Activated T-helper 17 cell treated with anti-CD3 and anti-CD28 coated beads, Interleukin-2, amount 50 U/mL, for 72 hours (primary cell): ENCODE results near the gene RPS29. TPM values are rescaled to one million over a fixed set of nuclear protein-coding genes. Genes with fewer than 3 reads are reported as not detected.
A peak's percentile ranks its signal among the peaks of the same experiment; 100 is the strongest.

Experiments used
- ATAC-seq: fragments of 150-1000 bp; cut with Tn5 transposase; replicated peaks from 2 replicates; pipeline ENCODE4 v1.10.0; 2021; ENCODE audit warnings: mild to moderate bottlenecking, moderate library complexity
- H3K27ac Mint-ChIP-seq: one replicate; pipeline ENCODE4 v1.8.0; 2022; ENCODE audit warnings: mixed read lengths
- H3K27me3 Mint-ChIP-seq: one replicate; pipeline ENCODE4 v1.8.0; 2022; ENCODE audit warnings: mixed read lengths
- H3K36me3 Mint-ChIP-seq: one replicate; pipeline ENCODE4 v1.8.0; 2022; ENCODE audit warnings: low read depth, mild to moderate bottlenecking, mixed read lengths
- H3K4me1 Mint-ChIP-seq: one replicate; pipeline ENCODE4 v1.8.0; 2022; ENCODE audit warnings: mixed read lengths
- H3K4me3 Mint-ChIP-seq: one replicate; pipeline ENCODE4 v1.8.0; 2022; ENCODE audit warnings: mild to moderate bottlenecking, mixed read lengths
- H3K9me3 Mint-ChIP-seq: one replicate; pipeline ENCODE4 v1.8.0; 2022; ENCODE audit warnings: mixed read lengths
- total RNA-seq, 2 donors: library from RNA; stranded (reverse); gene quantifications; one replicate each; pipeline ENCODE4 v1.2.3, GENCODE V29; 2022

The RPS29 gene
- total RNA-seq, 2 donors from 2014 or later, result 2,187 to 2,396 TPM

GRCh38 chr14:49582113-49582977 is 3.8 kb downstream of the RPS29 start:
- no peak for ATAC-seq
- Mint-ChIP-seq H3K36me3 (peaks cover 95% of the 10 kb centered on the region), H3K4me3 (peak overlapping the region; percentile 95), H3K27ac (peak overlapping the region; percentile 99), H3K27me3 (no peaks in the 10 kb centered on the region), H3K4me1 (peaks cover 45% of the 10 kb centered on the region), H3K9me3 (no peaks in the 10 kb centered on the region)

DNA sequence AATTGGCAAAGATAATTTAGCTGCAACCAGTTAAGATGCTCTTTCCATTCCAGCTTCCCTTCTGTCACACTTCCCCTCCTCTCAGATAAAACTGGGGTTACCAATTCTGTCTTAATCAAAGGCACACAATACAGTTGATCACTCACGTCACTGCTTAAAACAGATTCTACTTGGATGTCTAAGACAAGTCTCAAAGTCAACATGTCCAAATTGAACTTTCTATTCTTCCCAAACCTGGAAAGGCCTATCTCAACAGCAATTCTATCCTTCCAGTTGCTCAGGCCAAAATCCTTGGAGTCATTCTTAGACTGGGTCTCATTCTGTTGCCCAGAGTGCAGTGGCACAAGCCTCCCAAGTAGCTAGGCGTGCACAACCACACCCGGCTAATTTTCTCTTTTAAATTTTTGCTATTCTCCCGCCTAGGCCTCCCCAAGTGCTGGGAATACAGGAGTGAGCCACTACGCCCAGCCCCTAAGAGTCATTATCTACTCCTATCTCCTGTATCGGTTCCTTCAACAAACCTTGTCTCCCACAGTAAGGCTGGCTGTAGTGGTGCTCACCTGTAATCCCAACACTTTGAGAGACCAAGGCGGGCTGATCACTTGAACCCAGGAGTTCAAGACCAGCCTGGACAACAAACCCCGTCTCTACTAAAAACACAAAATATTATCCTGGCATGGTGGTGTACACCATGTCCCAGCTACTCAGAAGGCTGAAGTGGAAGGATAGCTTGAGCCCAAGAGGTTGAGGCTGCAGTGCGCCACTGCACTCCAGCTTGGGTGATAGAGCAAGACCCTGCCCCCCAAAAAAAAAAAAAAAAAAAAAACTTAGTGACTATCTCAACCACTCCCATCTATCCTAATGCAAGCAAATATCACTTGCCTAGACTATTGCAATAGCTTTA is 4.7 kb downstream of the RPS29 start:
- no peak for ATAC-seq
- peaks cover 48% of the 10 kb centered on the region for H3K4me1 Mint-ChIP-seq
- no peaks in the 10 kb centered on the region for H3K27me3 Mint-ChIP-seq
- peak overlapping the region; percentile 95 for H3K4me3 Mint-ChIP-seq
- no peaks in the 10 kb centered on the region for H3K9me3 Mint-ChIP-seq
- peaks cover 98% of the 10 kb centered on the region for H3K36me3 Mint-ChIP-seq
- peak overlapping the region; percentile 99 for H3K27ac Mint-ChIP-seq

DNA sequence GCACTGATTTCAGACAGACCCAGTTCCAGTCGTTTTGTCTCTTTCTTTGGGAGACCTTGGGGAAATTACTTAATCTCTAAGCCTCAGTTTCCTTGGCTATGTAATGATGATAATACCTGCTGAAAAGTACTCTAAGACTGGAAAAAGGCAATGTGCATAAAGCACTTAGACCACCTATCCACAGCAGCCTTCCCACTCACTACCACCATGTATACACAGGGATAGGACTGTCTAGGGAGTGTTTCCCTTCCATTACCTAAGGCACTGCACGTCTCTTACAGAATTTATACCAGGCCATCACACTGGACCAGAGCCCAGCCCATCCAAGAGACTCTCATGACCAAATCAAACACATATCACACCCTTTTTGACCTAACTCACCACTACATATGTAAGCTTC is 6.3 kb downstream of the RPS29 start:
- Mint-ChIP-seq H3K27me3 (no peaks in the 10 kb centered on the region), H3K36me3 (peaks cover 98% of the 10 kb centered on the region), H3K9me3 (no peaks in the 10 kb centered on the region), H3K27ac (peak overlapping the region; percentile 56), H3K4me1 (peaks cover 46% of the 10 kb centered on the region), H3K4me3 (no peak overlapping the region)
- ATAC-seq, result no peak

DNA sequence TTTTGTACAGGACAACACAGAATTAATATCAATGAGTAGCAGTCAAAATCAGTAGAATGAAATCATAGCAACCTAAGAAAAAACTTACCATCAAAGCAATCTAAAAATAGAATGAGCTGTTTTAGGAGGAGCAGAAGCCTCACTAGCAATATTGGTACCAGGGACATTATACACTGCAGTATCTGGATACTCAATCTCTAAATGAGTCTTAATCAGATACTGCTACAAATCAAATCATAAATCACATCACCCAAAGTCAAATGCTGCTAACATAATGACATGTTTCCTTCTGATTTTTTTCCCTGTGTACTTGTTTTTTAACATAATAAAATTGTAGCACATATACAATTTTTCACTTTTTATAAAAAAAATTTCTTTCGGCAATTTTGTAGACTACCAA is 8.0 kb downstream of the RPS29 start:
- ATAC-seq, result peak; percentile 37
- peaks cover 45% of the 10 kb centered on the region for H3K4me1 Mint-ChIP-seq

DNA sequence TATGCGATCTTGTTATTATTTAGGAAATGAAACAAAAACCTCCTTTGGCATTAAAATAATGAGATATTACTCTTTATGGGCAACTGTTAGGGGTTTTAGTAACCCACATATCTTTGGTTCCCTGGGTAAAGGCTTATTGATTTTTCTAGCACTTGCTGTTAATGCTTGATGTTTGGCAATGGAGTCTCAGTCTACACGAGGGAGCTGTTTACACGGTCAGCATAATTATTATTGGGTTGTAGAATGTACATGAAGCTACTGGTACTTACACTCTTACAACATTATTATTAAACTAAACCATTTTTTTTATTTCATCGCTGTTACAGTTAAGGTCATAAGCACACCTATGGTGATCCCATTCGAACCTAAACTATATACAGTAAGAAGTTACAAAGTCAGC is 12.1 kb downstream of the RPS29 start:
- Mint-ChIP-seq H3K9me3 (no peaks in the 10 kb centered on the region), H3K36me3 (peaks cover 70% of the 10 kb centered on the region), H3K4me1 (peaks cover 18% of the 10 kb centered on the region), H3K4me3 (no peak overlapping the region), H3K27me3 (no peaks in the 10 kb centered on the region), H3K27ac (no peak overlapping the region)
- no peak for ATAC-seq

More for the DNA sequence above, 8.0 kb downstream of the RPS29 start:
- Mint-ChIP-seq H3K4me3 (no peak overlapping the region), H3K9me3 (no peaks in the 10 kb centered on the region), H3K27ac (peak overlapping the region; percentile 32), H3K36me3 (peaks cover 98% of the 10 kb centered on the region), H3K27me3 (no peaks in the 10 kb centered on the region)

DNA sequence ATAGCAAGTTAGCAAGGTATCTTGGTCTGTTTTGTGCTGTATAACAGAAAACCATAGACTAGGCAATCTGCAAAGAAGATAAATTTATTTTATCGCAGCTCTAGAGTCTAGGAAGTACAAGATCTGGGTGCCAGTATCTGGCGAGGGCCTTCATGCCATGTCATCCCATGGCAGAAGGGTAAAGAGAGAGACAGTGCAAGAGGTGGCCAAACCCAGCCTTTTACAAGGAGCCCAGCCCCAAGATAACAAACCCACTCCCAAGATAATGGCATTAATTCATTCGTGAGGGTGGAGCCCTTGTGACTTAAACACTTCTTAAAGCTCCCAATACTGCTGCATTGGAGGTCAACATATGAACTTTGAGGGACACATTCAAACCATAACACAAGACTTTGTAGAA is 16.9 kb downstream of the RPS29 start:
- ATAC-seq, result no peak
- Mint-ChIP-seq H3K36me3 (peaks cover 23% of the 10 kb centered on the region), H3K4me1 (no peaks in the 10 kb centered on the region), H3K27me3 (no peaks in the 10 kb centered on the region), H3K4me3 (no peak overlapping the region), H3K9me3 (no peaks in the 10 kb centered on the region), H3K27ac (no peak overlapping the region)

DNA sequence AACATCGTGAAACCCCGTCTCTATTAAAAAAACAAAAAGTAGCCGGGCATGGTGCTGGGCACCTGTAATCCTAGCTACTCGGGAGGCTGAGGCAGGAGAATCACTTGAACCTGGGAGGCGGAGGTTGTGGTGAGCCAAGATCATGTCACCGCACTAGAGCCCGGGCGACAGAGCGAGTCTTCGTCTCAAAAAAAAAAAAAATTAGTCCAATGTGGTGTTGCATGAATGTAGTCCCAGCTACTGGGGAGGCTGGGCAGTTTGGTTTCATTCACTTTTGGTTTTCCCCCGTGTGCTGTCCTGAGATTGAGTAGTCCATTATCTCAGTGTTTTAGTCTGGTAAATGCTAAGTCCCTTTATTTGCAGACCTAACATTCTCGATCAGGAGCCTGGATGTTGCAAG is 19.5 kb downstream of the RPS29 start:
- ATAC-seq, result no peak
- no peaks in the 10 kb centered on the region for H3K4me1 Mint-ChIP-seq
- H3K4me3 Mint-ChIP-seq, result no peak overlapping the region
- H3K36me3 Mint-ChIP-seq, result no peaks in the 10 kb centered on the region
- peaks cover 3% of the 10 kb centered on the region for H3K27me3 Mint-ChIP-seq
- no peaks in the 10 kb centered on the region for H3K9me3 Mint-ChIP-seq
- H3K27ac Mint-ChIP-seq, result no peak overlapping the region

- no peak for ATAC-seq
- H3K36me3 Mint-ChIP-seq, result no peaks in the 10 kb centered on the region
- no peaks in the 10 kb centered on the region for H3K9me3 Mint-ChIP-seq
- no peak overlapping the region for H3K27ac Mint-ChIP-seq
- H3K4me1 Mint-ChIP-seq, result no peaks in the 10 kb centered on the region
- H3K4me3 Mint-ChIP-seq, result no peak overlapping the region
- H3K27me3 Mint-ChIP-seq, result peaks cover 3% of the 10 kb centered on the region
These were observed 26.0 kb downstream of the RPS29 start for GRCh38 chr14:49559979-49560768.

GRCh38 chr14:49553892-49554291 is 32.3 kb downstream of the RPS29 start:
- H3K4me3 Mint-ChIP-seq, result no peak overlapping the region
- ATAC-seq, result no peak
- H3K27me3 Mint-ChIP-seq, result no peaks in the 10 kb centered on the region

GRCh38 chr14:49553106-49553505 is 33.1 kb downstream of the RPS29 start:
- Mint-ChIP-seq H3K9me3 (no peaks in the 10 kb centered on the region), H3K36me3 (no peaks in the 10 kb centered on the region), H3K27ac (no peak overlapping the region), H3K27me3 (no peaks in the 10 kb centered on the region), H3K4me3 (no peak overlapping the region), H3K4me1 (no peaks in the 10 kb centered on the region)
- no peak for ATAC-seq

More at GRCh38 chr14:49553892-49554291, 32.3 kb downstream of the RPS29 start:
- H3K9me3 Mint-ChIP-seq, result no peaks in the 10 kb centered on the region
- no peaks in the 10 kb centered on the region for H3K36me3 Mint-ChIP-seq
- no peak overlapping the region for H3K27ac Mint-ChIP-seq
- H3K4me1 Mint-ChIP-seq, result no peaks in the 10 kb centered on the region

- no peaks in the 10 kb centered on the region for H3K27me3 Mint-ChIP-seq
- H3K27ac Mint-ChIP-seq, result no peak overlapping the region
- no peak for ATAC-seq
- no peaks in the 10 kb centered on the region for H3K9me3 Mint-ChIP-seq
- H3K4me1 Mint-ChIP-seq, result no peaks in the 10 kb centered on the region
- no peaks in the 10 kb centered on the region for H3K36me3 Mint-ChIP-seq
- no peak overlapping the region for H3K4me3 Mint-ChIP-seq
These were observed 34.6 kb downstream of the RPS29 start for GRCh38 chr14:49551569-49551968.

DNA sequence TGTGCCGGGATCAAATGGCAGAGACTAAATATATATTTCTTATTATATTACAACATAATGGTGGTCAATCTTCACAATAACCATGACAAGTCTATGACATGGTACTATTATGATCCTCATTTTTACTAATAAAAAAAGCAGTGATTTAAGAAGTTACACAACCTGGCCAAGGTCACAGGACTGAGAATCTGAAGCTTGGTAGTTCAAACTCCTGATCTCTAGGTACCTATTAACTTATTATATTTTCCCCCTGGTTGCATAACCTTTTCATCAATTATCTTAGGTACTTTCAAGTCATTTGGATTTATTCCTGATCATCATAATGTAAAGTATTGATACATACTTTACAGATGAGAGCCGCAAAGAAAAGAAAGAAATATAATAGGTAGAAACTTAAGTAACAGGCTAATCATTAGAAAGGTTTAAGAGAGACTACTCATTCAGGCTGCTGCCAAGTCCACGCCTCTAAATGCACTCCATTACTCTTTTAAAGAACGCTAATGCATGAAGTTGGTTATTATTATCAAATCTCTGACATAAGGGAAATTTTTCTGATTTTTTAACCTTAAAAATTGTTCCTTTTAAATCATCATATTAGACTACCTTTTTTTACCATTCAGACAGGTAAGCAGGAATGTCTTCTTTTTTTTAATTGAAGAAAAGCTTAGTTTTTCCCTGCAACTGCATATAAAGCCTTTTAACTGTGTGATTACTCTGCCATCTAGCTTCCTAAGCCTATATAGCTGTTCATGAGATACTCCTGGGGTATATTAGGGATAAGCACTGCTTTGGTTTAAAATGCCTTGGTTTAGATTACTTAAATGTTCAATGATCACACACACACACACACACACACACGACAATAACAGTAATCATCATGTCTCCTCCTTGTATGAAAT is 35.6 kb downstream of the RPS29 start:
- H3K27me3 Mint-ChIP-seq, result no peaks in the 10 kb centered on the region
- H3K4me1 Mint-ChIP-seq, result no peaks in the 10 kb centered on the region
- H3K9me3 Mint-ChIP-seq, result no peaks in the 10 kb centered on the region
- H3K4me3 Mint-ChIP-seq, result no peak overlapping the region
- no peaks in the 10 kb centered on the region for H3K36me3 Mint-ChIP-seq
- no peak overlapping the region for H3K27ac Mint-ChIP-seq
- no peak for ATAC-seq

GRCh38 chr14:49549881-49550280 is 36.3 kb downstream of the RPS29 start:
- Mint-ChIP-seq H3K9me3 (no peaks in the 10 kb centered on the region), H3K4me3 (no peak overlapping the region), H3K27ac (no peak overlapping the region), H3K36me3 (no peaks in the 10 kb centered on the region), H3K27me3 (no peaks in the 10 kb centered on the region), H3K4me1 (no peaks in the 10 kb centered on the region)
- no peak for ATAC-seq
